ENCODE results near the gene TEP1. TPM values are rescaled to one million over a fixed set of nuclear protein-coding genes. Genes with fewer than 3 reads are reported as not detected.
"Not testable (repeated sequence)": the region's sequence is repeated elsewhere in the genome, so short reads cannot be mapped to it uniquely, and the experiment has no call there.

TEP1 gene
- total RNA-seq, 1 donor from 2014 or later, result 36.3 TPM

- intact Hi-C loops (cut with micrococcal nuclease), result no loop called here
Observed at GRCh38 chr14:20391505-20391904, 21.8 kb downstream of the TEP1 start.

DNA sequence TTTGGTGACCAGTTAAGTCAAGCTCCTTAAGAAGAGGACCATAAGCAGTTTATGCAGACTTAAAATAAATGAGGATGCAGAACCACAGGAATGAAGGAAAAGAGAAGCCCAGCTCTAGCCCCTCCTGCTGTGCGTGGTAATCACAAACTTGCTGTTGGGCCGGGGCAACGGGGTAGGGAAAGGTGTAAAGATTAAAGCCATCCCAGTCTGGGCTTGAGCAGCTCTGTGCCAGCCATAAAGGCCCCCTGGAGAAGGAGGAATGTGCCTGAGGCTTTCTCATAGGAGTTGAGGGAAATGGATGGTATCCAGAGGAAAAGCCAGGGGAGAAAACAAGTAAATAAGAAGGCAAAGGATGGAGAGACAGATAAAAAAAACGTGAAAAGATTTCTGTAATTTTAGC, 25.1 kb downstream of the TEP1 start:
- intact Hi-C loops (cut with micrococcal nuclease), result no loop called here

DNA sequence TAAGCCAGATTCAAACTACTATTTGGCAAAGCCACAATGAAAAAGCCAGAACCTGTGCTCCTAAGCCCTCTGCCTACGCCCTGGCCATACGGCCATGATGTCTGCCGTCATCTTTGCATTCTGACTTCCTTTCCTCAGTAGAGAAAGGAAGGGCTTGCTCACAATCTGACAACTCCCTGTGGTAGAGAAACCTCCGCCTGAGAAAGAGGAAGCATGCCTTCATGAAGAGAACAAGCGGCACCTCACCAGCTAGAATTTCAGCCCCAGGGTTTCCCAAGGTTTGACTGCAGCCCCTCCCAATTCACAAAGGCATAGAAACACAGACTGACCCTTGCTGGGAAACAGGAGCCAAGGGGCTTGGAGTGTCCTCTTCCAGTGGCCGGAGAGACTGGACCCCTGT, 25.7 kb downstream of the TEP1 start:
- intact Hi-C loops (cut with micrococcal nuclease), result no loop called here

GRCh38 chr14:20386276-20386855, 26.9 kb downstream of the TEP1 start:
- intact Hi-C loops (cut with micrococcal nuclease), result no loop called here

- intact Hi-C loops (cut with micrococcal nuclease), result no loop called here
Observed at GRCh38 chr14:20384886-20385285, 28.4 kb downstream of the TEP1 start.

DNA sequence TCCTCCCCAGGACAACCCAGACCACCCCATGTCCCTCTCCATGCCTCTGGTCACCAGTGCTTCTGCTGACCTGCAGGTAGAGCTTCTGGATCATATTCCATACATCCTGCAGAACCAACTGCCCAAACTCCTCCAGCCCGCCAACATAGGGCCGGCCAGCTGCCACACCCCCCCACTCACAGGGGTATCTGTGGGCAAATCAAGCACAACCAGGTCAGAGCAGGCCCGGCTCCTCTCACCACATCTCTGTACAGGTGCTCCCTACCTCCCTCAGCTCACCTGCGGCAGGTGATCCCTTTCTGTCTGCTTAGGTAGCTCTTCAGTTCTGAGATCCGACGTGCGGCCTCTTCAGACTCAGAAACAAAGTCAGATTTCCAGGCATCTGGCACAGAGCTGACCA, 29.0 kb downstream of the TEP1 start:
- intact Hi-C loops (cut with micrococcal nuclease), result no loop called here

DNA sequence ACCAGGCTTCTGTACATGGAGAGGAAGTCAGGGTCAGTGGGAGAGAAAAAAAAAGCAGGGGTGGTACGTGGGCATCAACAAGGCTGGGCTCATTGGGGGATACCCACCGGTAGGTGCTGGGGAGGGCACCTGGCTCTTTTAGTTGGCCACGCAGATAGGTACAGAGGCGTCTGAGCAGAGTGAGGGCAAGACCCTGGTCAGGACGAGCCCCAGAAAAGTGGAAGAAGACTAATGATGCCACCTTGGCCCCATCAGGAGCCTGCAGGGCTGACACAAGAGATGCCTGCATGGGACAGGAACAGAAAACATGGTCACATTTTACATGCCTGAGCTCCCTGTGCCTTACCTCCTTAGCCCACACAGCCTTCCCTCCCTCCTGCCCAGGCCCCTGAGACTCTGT, 29.7 kb downstream of the TEP1 start:
- intact Hi-C loops (cut with micrococcal nuclease), result no loop called here

- intact Hi-C loops (cut with micrococcal nuclease), result no loop called here
Observed at GRCh38 chr14:20383032-20383431, 30.3 kb downstream of the TEP1 start.

GRCh38 chr14:20382526-20382925, 30.8 kb downstream of the TEP1 start:
- intact Hi-C loops (cut with micrococcal nuclease), result no loop called here

- intact Hi-C loops (cut with micrococcal nuclease), result no loop called here
Observed at GRCh38 chr14:20381341-20381740, 32.0 kb downstream of the TEP1 start.

DNA sequence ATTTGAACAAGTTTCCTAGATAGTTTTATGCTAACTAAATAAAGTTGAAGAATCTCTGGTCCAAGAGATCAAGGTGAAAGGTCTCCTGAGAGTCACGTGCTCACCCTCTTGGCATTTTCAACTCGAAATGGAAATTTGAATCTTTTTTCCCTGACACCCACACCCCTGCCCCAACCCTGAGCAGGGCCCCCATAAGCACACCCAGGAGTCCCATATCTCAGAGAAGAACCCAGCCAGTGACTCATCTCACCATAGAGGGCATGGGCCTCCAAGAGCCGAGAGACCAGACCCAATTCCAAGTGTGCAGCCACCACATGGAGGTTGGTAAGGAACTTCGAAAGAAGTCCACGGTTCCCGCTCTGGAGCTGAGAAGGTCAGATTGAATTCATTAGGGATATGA, 32.6 kb downstream of the TEP1 start:
- intact Hi-C loops (cut with micrococcal nuclease), result no loop called here

GRCh38 chr14:20379743-20380142, 33.6 kb downstream of the TEP1 start:
- intact Hi-C loops (cut with micrococcal nuclease), result no loop called here

DNA sequence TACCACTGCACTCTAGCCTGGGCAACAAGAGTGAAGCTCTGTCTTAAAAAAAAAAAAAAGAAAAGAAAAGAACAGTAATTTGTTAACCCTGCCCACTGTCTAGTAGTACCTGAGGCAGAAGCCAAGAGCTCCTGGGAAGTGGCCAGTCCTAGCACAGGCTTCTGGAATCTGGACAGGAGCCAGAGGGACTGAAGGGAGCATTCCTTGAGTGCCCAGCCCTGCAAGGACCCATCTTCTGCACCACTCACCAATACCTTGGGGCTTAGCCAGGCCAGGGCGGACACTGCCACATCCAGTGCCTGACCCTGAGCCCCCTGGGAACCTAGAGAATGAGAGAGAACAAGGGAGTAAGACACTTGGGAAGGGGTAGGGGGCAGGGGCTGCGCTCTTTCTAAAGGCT, 36.1 kb downstream of the TEP1 start:
- intact Hi-C loops (cut with micrococcal nuclease), result no loop called here

DNA sequence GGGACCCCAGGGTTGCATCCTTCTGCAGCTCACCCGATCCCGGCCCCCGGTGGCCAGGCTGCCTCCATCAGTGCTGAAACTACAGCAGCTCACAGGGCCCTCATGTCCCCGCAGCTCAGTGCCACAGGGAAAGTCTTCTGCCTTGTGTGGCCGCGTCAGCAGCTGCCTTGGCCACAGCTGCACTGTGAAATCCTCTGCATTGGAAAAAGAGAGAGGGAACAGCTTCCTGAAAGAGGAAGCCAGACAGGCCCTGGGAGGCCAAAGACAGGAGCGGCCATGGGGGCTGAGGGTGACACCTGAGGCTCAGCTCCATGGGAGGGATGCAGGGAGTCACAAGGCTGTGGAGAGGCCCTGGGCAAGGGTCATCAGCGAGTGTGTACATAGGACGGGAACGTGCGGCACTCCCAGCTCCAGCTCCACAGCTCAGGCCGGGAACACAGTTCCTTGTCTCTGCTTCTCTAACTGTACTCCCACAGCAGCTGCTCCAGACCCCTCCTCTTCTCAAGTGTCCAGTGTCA, 37.2 kb downstream of the TEP1 start:
- intact Hi-C loops (cut with micrococcal nuclease), result no loop called here

DNA sequence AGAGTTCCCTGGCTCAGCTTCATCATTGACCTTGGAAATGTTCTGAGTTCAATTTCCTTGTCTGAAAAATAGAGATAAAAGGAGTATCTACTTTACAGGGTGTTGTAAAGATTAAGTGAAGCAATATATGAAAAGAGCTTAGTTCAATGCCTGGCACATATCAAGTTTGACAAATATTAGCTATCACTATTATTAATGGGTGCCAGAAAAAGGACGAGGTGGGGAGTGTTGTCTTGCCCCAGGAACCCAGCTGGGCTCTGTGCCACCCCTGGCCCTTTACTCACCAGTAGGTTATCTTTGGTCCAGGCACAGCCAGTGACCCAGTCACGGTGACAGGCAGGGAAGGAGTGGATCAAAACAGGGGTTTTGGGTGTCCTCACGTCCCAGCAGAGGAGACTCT, 37.8 kb downstream of the TEP1 start:
- intact Hi-C loops (cut with micrococcal nuclease), result no loop called here

DNA sequence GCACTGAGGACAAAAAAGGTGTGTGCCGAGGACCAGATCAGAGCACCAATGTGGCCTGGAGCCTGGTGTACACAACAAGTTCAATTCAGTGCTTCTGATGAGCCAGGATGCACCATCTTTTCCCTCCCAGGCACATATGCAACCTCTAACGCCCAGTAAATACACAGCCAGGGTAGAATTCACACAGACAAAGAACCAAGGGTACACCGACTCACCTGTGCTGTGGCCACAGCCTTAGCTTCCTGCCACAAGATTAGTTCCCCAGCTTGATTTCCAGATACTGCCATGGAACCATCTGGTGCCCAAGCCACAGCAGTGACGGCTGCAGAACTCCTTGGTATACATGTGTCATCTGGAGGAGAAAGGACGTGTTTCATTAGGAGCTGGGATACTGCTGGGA, 40.5 kb downstream of the TEP1 start:
- intact Hi-C loops (cut with micrococcal nuclease), result no loop called here

DNA sequence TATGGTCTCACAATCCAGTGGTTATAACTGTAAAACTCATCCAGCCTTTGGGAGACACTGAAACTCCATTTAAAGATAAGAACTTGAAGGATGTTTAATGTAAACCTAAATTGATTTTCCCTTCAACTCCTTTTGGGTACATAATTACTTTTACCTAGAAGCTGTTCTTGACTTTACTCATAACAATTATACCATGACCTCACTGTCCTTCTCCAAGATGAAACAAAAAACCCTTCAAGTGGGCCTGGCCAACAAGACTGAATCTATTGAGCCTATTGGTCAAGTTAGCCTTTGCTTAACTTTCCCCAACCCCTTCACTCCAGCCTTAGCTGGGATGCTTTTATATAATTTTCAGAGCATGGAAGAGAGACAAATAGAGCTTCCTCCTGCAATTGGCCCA, 47.4 kb downstream of the TEP1 start:
- intact Hi-C loops (cut with micrococcal nuclease), result no loop called here

- intact Hi-C loops (cut with micrococcal nuclease), result not testable (repeated sequence)
Observed at GRCh38 chr14:20358474-20358873, 54.8 kb downstream of the TEP1 start.

DNA sequence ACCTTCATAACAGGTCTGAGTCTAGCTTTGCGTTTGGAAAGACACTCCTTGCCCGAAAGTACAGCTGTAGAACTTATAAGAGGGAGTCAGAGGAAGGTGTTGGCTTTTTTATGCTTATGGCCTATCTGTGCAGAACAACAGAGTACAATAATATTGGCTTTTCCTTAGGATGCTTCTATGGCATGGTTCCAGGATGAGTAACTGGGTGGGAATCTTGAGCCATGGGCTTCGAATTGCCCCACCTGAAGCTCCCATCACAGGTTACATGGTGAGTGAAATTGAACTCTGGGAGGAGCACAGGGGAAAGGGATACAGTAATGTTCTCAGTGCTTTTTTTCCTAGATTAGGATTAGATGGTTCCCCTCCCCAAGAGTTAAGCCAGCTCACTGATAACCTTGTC, 56.9 kb downstream of the TEP1 start:
- intact Hi-C loops (cut with micrococcal nuclease), result no loop called here

DNA sequence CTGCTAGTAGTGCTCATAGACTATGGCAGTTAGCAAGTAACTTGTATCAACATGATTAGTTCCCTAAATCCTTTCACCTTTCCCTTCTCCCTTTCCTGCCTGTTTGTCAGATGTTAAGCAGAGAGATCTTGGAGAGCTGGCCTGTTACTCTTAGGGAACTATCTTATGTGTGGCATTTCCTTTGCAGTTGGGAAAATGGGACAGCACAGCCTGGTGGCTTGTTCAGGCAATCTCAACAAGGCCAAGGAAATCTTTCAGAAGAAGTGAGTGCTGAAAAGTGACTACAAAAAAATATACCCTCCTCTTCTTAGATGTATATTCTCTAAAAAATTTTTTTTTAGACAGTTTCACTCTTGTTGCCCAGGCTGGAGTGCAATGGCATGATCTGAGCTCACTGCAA, 62.4 kb downstream of the TEP1 start:
- intact Hi-C loops (cut with micrococcal nuclease), result loop anchor here (2.0 kb wide), 1 partner anchor 24 kb away; no protein-coding TSS in a partner anchor

- intact Hi-C loops (cut with micrococcal nuclease), result loop anchor here (2.0 kb wide), 1 partner anchor 23 kb away; no protein-coding TSS in a partner anchor
Observed at GRCh38 chr14:20350282-20350681, 63.0 kb downstream of the TEP1 start.

DNA sequence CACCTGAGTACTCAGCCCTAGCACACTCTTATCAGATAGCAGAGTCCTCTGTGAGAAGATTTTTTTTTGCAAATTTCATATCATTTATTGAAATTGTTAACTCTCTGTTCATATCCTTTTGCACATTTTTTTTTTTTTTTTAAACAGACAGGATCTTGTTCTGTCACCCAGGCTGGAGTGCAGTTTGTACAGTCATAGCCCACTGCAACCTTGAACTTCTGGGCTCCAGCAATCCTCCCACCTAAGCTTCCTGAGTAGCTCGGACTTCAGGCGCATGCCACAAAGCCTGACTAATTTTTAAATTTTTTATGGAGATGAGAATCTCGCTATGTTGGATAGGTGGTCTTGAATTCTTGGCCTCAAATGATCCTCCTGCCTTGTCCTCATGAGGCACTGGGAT, 65.6 kb downstream of the TEP1 start:
- intact Hi-C loops (cut with micrococcal nuclease), result no loop called here

GRCh38 chr14:20346713-20347112, 66.6 kb downstream of the TEP1 start:
- intact Hi-C loops (cut with micrococcal nuclease), result no loop called here

DNA sequence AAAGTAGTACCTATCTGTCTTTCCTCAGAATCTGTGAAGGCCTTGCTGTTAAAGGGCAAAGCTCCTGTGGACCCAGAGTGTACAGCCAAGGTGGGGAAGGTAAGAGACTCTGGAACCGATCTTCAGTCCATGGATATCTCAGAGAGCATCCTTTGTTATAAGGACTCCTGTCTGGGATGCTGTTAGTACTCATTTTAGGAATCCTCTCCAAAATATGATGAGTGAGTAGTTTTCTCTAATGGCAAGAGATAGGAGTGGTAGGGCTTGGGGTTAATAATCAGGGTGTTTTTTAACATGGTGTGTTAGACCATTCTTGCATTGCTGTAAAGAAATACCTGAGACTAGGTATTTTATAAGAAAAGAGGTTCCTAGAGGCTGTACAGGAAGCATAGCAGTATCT, 67.9 kb downstream of the TEP1 start:
- intact Hi-C loops (cut with micrococcal nuclease), result no loop called here

Measured in T-helper 2 cell treated with Interferon-gamma antibody and Interleukin-4, amounts not matched to agents 100 ng/mL and 5 ng/mL, for 36 hours (primary cell).